HEK293T (cell line): Measurements from ENCODE around the gene SLC18A2.

Experiments used
- CTCF ChIA-PET: fragments of 350-600 bp; formaldehyde crosslinking; extraction: SDS; loops from one replicate; lab custom pipeline; 2021; ENCODE audit warnings: antibody characterized with exemption, inconsistent platforms; lab: Yijun Ruan, JAX
- POLR2A ChIA-PET: fragments of 350-600 bp; formaldehyde crosslinking; extraction: SDS; loops from one replicate; lab custom pipeline; 2020; ENCODE audit warnings: antibody characterized with exemption, inconsistent platforms; lab: Yijun Ruan, JAX
- DNase-seq: peaks from one replicate; pipeline ENCODE4 v3.0.0; 2012; ENCODE audit warnings: mixed read lengths; ENCODE audit errors: extremely low spot score
- ARNT ChIP-seq: fragments of 450-650 bp; IDR thresholded peaks from 2 replicates; pipeline ENCODE4 v1.6.1; 2017; ENCODE audit warnings: mild to moderate bottlenecking
- BHLHE40 ChIP-seq: fragments of 450-650 bp; IDR thresholded peaks from 2 replicates; pipeline ENCODE4 v1.6.1; 2016; ENCODE audit warnings: mild to moderate bottlenecking, moderate library complexity, borderline replicate concordance
- CTBP1 ChIP-seq: fragments of 450-650 bp; IDR thresholded peaks from 2 replicates; pipeline ENCODE4 v1.6.1; 2016; ENCODE audit warnings: borderline replicate concordance
- ELF4 ChIP-seq: fragments of 450-650 bp; IDR thresholded peaks from 2 replicates; pipeline ENCODE4 v1.6.1; 2017; ENCODE audit warnings: antibody characterized with exemption
- FOXA1 ChIP-seq: fragments of 450-650 bp; IDR thresholded peaks from 2 replicates; pipeline ENCODE4 v1.6.1; 2016; ENCODE audit warnings: mild to moderate bottlenecking
- FOXK2 ChIP-seq: fragments of 450-650 bp; IDR thresholded peaks from 2 replicates; pipeline ENCODE4 v1.6.1; 2016; ENCODE audit warnings: mild to moderate bottlenecking
- FOXM1 ChIP-seq: fragments of 450-650 bp; IDR thresholded peaks from 2 replicates; pipeline ENCODE4 v1.6.1; 2017; ENCODE audit warnings: mild to moderate bottlenecking, borderline replicate concordance
- HDGF ChIP-seq: fragments of 450-650 bp; IDR thresholded peaks from 2 replicates; pipeline ENCODE4 v1.6.1; 2017; ENCODE audit warnings: antibody characterized with exemption, borderline replicate concordance
- L3MBTL2 ChIP-seq: fragments of 450-650 bp; conservative IDR thresholded peaks from 2 replicates; pipeline ENCODE4 v1.6.1; 2016; ENCODE audit warnings: mild to moderate bottlenecking
- LEF1 ChIP-seq: fragments of 450-650 bp; IDR thresholded peaks from 2 replicates; pipeline ENCODE4 v1.6.1; 2017; ENCODE audit warnings: mild to moderate bottlenecking, borderline replicate concordance
- NFRKB ChIP-seq: fragments of 450-650 bp; IDR thresholded peaks from 2 replicates; pipeline ENCODE4 v1.6.1; 2016; ENCODE audit warnings: mild to moderate bottlenecking, moderate library complexity
- SP1 ChIP-seq: fragments of 450-650 bp; IDR thresholded peaks from 2 replicates; pipeline ENCODE4 v1.6.1; 2017
- SUZ12 ChIP-seq: fragments of 450-650 bp; IDR thresholded peaks from 2 replicates; pipeline ENCODE4 v1.6.1; 2016; ENCODE audit warnings: mild to moderate bottlenecking
- TARDBP ChIP-seq: fragments of 450-650 bp; IDR thresholded peaks from 2 replicates; pipeline ENCODE4 v1.6.1; 2016
- ZNF384 ChIP-seq: fragments of 450-650 bp; IDR thresholded peaks from 2 replicates; pipeline ENCODE4 v1.6.1; 2016
- TF ChIP-seq, protein P1 (sequence below): fragments of 450-650 bp; IDR thresholded peaks from 2 replicates; pipeline ENCODE4 v1.6.1; 2016

SLC18A2 gene

DNA sequence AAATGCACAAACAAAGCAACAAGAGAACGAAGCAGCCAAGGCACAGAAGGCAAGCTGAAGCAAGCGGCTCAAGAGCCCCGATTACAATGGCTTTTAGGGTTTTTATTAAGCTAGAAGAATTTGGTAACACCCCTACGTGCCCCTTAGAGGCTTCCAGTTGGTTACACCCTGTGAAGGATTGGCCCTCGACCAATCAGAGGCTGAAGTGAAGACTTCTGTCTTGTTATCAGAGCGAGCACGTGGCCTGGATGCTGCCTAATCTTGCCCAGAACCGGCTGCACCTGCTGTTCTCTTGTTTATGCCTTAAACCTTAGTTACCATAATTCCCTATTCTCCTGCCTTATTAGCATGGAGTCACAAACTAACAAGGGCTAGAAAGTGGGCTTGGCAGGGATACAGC, 22.3 kb upstream of the SLC18A2 start:
- POLR2A ChIA-PET = no interaction called here
- TF ChIP-seq TARDBP (no peak), SP1 (no peak), FOXK2 (no peak)
- CTCF ChIA-PET = interaction anchor here (2.9 kb wide), 1 partner anchor 11 kb away, joined by 13 read pairs; no protein-coding TSS in a partner anchor
- DNase-seq = no peak

DNA sequence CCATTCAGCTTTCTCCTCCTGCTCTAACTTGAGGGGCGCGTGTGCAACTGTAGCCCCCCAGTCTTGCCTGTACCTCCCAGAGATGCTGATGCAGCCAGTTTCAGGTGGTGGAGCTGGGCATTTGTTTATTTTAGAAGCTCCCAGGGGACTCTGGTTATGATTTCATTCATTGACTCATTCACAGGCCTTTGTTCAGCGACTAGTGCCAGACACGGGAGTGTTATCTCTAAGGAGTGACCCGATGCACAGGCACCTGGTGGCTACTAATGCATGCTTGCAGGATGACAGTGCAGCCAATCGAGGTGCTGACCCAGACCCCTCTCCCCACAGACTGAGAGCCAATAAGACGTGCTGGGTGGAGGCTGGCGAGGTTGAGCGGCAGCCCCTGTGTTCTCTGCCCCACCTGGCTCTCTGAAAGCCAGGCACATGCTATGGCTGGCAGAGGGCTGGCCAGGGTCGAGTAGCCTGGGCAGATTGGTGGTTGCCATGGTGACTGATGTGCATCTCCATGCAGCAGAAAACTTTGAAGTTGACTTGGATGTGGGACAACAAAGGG, 19.7 kb upstream of the SLC18A2 start:
- TF ChIP-seq, protein P1, sequence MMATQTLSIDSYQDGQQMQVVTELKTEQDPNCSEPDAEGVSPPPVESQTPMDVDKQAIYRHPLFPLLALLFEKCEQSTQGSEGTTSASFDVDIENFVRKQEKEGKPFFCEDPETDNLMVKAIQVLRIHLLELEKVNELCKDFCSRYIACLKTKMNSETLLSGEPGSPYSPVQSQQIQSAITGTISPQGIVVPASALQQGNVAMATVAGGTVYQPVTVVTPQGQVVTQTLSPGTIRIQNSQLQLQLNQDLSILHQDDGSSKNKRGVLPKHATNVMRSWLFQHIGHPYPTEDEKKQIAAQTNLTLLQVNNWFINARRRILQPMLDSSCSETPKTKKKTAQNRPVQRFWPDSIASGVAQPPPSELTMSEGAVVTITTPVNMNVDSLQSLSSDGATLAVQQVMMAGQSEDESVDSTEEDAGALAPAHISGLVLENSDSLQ = no peak
- TF ChIP-seq FOXA1 (no peak), ARNT (no peak)
- ChIA-PET POLR2A (no interaction called here), CTCF (interaction anchor here (0.8 kb wide), 1 partner anchor 99 kb away, joined by 3 read pairs; no protein-coding TSS in a partner anchor)
- no peak for DNase-seq

DNA sequence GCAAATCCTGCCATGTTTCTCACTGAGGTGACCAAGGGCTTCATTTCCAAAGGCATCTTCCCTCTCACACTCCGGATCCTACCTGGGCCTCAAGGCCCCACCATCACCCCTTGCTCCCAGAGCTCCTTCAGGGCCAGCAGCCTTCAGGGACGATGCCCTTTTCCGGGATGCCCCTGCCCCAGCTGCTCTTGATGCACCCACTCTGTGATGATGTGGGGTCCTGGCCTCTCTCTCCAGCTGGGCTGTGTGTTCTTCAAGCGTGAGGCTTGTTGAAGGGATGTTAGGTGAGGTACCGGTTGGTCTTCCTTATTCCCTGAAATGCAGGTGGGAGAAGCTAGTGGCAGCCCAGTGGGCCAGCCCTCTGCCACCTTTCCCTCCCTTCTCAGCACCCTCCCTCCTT, 18.4 kb upstream of the SLC18A2 start:
- DNase-seq = no peak
- POLR2A ChIA-PET = no interaction called here
- CTCF ChIA-PET = interaction anchor here (1.6 kb wide), 1 partner anchor 98 kb away, joined by 4 read pairs; no protein-coding TSS in a partner anchor
- no peak for TF ChIP-seq BHLHE40
- no peak for TF ChIP-seq SP1
- TF ChIP-seq FOXK2 = no peak
- no peak for TF ChIP-seq SUZ12
- TF ChIP-seq NFRKB = no peak
- TF ChIP-seq ELF4 = no peak
- TF ChIP-seq ARNT = no peak
- no peak for TF ChIP-seq LEF1
- TF ChIP-seq FOXM1 = no peak
- no peak for TF ChIP-seq ZNF384
- TF ChIP-seq L3MBTL2 = no peak
- TF ChIP-seq CTBP1 = no peak
- TF ChIP-seq HDGF = no peak
- TF ChIP-seq FOXA1 = no peak
- TF ChIP-seq TARDBP = no peak
- TF ChIP-seq, protein P1 = no peak

DNA sequence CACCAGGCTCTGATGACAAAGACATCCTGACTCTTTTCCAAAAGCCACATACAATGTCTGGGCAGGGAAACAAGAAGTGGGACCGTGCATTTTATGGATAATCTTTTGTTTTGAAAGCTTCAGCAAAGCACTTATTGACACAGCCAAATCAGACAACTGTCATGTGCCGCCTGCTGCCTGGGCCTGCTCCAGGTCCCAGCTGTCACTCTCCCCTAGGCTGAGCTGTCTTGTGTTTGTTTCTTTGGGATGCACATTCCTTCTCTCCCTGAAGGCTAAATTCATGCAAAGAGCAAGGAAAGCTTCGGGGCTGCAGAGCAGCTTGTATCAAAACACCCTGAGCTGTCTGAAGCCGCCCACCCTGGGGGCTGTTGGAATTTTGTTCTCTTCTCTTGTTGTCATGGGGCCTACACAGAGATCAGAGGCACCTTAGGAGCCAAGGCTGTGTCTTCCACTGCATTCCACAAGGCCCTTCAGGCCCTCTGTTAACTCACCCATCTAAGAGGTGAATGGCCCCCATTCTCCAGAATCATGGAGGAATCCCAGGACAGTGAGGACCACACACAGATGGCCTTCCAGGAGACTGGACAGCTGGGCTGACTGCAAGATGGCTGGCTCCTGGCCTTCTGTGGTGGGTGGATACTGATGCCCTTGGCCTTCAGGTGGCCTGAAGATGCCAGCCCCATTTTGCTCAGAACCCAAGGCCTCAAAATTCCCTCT, 17.8 kb upstream of the SLC18A2 start:
- TF ChIP-seq, protein P1 = no peak
- no peak for TF ChIP-seq ZNF384
- no peak for TF ChIP-seq FOXM1
- no peak for TF ChIP-seq FOXK2
- TF ChIP-seq ARNT = no peak
- TF ChIP-seq L3MBTL2 = no peak
- no peak for TF ChIP-seq NFRKB
- TF ChIP-seq ELF4 = no peak
- DNase-seq = no peak
- CTCF ChIA-PET = interaction anchor here (0.6 to 1.6 kb wide), 2 partner anchors 97 to 220 kb away, joined by 3 to 4 read pairs; no protein-coding TSS in a partner anchor
- POLR2A ChIA-PET = no interaction called here

DNA sequence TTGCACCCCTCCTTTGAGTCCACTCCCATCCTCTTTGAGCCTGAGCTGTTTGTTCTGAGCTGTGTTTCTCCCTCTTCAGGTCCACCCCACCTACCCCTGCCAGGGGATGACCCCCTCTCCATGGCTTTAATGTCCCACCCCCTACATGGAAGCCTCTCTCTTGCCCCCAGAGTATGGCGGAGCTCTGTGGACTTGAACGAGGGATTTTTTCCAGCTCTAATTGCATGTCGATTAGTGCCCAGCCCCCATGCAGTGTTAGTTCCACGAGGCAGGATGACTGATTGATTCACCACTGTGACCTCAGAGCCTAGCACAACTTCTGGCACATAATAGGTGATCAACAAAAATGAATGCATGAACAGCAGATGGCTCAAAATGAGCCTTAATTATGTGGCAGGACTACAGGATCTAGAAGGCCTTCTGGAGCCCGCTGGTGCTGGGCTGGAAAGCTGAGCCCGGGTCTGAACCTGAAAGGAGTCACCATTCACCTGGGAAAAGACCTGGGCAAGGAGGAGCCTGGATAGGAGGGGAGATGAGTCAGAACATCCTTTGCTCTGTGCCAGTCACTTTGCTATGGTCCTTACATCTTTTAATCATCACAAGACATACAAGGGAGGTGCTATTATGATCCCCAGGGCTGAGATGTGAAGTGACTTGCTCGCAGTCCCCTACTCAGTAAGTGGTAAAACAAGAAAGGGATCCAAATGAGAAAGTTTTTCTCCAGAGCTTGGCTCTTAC, 17.1 kb upstream of the SLC18A2 start:
- no peak for TF ChIP-seq CTBP1
- TF ChIP-seq NFRKB = no peak
- TF ChIP-seq SUZ12 = no peak
- no peak for TF ChIP-seq ZNF384
- TF ChIP-seq TARDBP = no peak
- no peak for TF ChIP-seq SP1
- TF ChIP-seq LEF1 = no peak
- no peak for TF ChIP-seq L3MBTL2
- no peak for TF ChIP-seq ARNT
- no peak for TF ChIP-seq HDGF
- TF ChIP-seq, protein P1 = no peak
- TF ChIP-seq BHLHE40 = no peak
- no peak for TF ChIP-seq FOXK2
- ChIA-PET POLR2A (no interaction called here), CTCF (interaction anchor here (0.6 kb wide), 1 partner anchor 219 kb away, joined by 3 read pairs; no protein-coding TSS in a partner anchor)
- no peak for DNase-seq
